Mammary microvascular endothelial cell (primary cell): ENCODE measurements around the gene MAP4K4. TPM values are rescaled to one million over a fixed set of nuclear protein-coding genes. Genes with fewer than 3 reads are reported as not detected.

Experiments used
- total RNA-seq: library from RNA; depleted of rRNA; stranded (reverse); fragments of >200 nt; gene quantifications from 2 replicates; pipeline ENCODE4 v1.2.3, GENCODE V29; 2015

The MAP4K4 gene
- 157 TPM in 2 replicates for total RNA-seq

DNA sequence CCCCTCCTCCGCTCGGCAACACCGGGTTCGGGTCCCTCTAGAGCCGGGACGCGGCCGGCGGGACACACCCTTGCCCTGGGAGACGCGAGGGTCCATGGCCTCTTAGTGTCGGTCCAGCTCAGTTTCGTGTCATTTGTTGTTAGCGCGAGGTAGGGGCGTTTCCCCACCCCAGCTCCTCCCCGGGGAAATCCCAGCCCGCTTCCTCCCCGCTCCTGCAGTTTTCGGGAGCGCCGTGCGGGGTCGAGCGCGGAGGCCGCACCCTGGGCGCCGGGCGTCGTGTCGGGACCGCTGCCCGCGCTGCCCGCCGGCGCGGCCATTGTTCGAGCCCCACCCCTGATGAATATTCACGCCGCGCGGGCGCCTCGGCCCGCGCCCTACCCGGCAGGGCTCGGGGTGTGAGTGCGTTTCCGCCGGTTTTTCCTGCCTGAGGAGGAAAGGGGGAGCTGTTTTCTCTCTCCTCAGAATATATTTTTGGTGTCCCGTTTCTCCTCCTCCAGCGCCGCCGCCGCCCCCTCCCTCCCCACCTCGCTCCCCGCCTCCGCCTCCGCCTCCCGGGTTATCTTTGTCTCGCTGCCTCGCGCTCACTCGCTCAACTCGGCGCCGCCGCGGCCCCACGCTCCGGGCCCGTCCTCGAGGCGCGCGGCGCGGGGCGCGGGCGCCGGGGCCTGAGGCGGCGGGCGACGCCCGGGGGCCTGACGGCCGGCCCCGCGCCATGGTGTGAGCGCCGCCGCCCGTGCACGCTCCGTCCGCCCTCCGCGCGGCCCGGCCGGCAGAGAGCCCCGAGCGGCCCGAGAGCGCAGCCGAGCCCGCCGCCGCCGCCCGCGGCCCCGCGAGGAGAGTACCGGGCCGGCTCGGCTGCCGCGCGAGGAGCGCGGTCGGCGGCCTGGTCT is at the start of gene MAP4K4:
Gene MAP4K4 (plus strand): TSS at position 584 of the 890 bp plus-strand sequence. CDS start 374 bp downstream, outside the sequence.

Other genes starting within 250 kb of the MAP4K4 start
- gene RFX8, start 222.6 kb upstream of the MAP4K4 start, total RNA-seq = 0.44 and 2.3 TPM in 2 replicates